NCI-H2029 treated with DMSO at 0.1 percent for 48 hours (cell line): ENCODE results near the gene TTBK2.
A peak's percentile ranks its signal among the peaks of the same experiment; 100 is the strongest.
"Not testable (repeated sequence)": the region's sequence is repeated elsewhere in the genome, so short reads cannot be mapped to it uniquely, and the experiment has no call there.

Experiments
- DNase-seq: peaks from one replicate; lab custom pipeline; 2025; lab: John Stamatoyannopoulos, UW

TTBK2 gene

DNA sequence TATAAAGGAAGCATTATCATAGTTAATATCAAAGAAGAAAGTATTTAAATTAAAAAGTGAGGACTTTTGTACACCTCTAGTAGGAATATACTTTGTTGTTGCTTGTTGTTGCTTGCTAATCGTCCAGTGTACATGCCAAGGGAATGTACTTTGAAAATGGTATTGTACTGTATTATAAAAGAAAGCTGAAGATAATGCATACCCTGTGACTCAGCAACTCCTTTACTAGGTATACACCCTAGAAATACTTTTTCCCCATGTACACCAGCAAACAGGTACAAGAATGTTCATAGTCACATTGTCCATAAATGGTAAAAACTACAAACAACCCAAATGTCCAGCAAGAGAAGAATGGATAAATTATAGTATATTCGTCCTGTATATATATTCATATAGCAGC lies 12.0 kb downstream of the TTBK2 start:
- no peak for DNase-seq

DNA sequence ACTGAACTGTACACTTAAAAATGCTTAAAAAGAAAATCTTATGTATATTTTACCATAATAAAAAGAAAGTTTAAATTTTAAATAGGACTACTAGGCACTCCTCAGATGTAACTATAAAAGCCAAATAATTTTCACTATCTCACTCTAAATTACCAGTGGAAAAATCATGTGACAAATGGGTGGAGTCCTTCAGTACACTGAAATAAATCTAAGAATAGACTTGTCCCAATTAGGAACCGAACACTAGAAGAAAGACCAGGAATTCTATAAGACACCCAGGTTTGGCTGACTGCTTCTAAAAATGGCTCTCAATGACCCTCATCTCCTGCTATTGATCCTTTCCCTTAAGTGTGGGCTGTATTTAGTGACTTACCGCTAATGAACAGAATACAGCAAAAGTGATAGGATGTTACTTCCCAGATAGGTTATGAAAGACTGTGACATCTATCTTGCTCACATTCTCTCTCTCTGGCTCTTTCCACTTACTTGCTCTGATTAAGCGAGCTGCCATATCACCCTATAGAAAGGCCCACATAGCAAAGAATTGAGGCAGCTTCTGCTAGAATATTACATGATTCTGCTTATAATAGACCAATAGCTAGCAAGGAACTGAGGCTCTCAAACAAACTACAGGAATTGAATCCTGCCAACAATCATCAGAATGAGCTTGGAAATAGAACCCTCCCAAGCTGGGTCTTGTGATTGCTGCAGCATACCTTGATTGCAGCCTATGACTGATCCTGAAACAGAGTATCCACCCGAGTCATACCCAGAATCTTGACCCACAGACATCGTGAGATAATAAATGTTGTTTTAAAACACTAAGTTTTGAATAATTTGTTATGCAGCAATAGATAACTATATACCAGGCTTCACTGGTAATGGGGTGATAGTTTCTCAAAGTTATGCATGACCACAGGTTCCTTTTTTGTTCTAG lies 16.9 kb downstream of the TTBK2 start:
- DNase-seq = no peak

DNA sequence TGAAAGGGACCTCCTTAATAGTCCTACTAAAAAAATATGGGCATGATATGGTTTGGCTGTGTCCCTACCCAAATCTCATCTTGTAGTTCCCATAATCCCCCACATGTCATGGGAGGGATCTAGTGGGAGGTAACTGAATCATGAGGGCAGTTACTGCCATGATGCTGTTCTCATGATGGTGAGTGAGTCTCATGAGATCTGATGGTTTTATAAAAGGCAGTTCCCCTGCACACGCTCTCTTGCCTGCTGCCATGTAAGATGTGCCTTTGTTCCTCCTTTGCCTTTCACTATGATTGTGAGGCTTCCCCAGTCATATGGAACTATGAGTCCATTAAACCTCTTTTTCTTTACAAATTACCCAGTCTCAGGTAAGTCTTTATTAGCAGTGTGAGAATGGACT lies 26.7 kb downstream of the TTBK2 start:
- not testable (repeated sequence) for DNase-seq

DNA sequence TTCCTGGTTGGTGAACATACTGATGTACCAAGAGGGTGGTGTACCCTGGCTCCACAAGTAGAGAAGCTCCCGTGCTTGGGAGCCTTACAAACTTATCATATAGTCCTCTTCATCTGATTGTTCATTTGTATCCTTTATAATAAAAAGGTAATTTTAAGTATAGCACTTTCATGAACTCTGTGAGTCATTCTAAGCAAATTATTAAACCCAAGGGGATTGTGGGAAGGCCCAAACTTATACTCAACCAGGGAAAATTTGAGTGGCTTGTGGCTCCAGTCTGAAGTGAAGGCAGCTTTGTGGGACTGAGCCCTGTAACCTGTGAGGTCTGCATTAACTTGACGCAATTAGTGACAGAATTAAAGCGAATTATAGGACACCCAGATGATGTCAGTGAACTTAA lies 29.0 kb downstream of the TTBK2 start:
- DNase-seq = no peak

DNA sequence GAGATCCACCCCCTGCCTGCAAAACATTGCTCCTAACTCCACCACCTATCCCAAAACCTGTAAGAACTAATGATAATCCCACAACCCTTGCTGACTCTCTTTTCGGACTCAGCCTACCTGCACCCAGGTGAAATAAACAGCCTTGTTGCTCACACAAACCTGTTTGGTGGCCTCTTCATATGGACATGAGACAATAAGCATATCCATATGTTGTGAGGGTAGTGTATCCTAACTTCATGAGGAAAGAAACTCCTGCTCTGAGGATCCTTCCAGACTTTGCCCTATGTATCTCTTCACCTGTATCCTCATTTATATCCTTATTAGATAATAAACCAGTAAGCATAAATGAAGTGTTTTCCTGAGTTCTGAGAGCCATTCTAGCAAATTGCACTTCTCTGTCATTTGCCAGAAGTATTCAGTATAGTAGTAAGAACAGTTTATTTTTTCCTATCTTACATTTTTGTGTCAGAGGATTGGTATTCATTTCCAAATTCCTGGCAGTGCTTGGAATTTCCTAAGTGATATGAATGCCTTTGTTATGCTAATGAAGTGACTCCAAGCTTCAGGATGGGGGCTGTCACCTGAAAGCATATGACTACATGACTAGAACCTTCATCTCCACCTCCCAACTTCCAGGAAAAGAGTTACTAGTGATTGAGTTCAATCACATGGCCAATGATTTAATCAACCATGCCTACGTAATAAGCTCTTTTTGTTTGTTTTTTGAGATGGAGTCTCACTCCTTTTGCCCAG lies 30.2 kb downstream of the TTBK2 start:
- DNase-seq = no peak

DNA sequence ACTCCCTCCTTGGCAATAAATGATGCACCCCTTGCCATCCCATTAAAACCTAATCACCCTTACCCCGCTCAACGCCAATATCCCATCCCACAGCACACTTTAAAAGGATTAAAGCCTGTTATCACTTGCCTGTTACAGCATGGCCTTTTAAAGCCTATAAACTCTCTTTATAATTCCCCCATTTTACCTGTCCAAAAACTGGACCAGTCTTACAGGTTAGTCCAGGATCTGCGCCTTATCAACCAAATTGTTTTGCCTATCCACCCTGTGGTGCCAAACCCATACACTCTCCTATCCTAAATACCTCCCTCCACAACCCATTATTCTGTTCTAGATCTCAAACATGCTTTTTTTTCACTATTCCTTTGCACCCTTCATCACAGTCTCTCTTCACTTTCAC lies 33.2 kb downstream of the TTBK2 start:
- DNase-seq = not testable (repeated sequence)

DNA sequence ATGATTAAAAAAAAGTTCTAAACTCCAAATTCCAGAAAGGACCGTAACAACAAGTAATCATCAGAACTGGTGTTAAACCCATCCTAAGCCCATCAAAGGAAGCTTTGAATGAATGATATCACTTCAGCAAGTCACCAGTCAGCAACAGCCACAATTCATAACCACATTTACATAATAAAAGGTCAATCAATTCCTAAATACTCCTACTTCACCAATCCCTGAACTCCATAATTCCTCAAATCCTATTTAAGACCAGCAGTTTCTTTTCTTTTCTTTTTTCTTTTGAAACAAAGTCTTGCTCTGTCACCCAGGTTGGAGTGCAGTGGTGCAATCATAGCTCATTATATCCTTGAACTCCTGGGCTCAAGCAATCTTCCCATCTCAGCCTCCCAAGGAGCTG lies 40.5 kb downstream of the TTBK2 start:
- no peak for DNase-seq

DNA sequence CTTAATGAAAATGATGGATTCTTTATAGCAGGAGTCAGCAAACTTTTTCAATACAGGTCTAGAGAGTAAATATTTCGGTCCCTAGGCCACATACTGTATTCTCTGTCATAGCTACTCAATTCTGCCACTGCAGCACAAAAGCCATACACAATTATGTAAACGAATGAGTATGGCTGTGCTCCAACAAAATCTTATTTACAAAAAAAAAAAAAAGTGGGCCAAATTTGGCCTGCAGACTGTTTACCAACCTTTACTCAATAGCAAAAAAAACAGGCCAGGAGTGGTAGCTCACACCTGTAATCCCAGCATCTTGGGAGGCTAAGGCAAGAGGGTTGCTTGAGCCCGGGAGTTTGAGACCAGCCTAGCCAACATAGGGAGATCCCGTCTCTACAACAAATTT lies 41.1 kb downstream of the TTBK2 start:
- peak; percentile 46 for DNase-seq

DNA sequence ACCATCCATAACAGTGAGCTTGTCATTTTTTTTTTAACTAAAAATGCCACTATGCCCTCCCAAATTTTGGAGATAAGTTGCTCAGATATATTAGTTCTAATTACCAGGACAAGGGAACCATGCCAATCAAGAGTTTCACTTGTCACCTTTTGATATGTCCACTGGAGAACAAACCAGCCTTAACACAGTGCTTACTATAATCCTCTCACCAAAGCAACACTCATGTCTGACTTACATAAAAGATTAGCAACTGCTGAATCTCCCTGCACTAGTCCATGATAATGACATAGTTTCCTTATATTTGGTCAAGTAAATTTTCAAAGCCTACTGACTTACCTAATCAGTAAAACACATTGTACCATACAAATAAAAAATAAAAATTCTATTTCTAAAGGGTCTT lies 44.4 kb downstream of the TTBK2 start:
- no peak for DNase-seq

DNA sequence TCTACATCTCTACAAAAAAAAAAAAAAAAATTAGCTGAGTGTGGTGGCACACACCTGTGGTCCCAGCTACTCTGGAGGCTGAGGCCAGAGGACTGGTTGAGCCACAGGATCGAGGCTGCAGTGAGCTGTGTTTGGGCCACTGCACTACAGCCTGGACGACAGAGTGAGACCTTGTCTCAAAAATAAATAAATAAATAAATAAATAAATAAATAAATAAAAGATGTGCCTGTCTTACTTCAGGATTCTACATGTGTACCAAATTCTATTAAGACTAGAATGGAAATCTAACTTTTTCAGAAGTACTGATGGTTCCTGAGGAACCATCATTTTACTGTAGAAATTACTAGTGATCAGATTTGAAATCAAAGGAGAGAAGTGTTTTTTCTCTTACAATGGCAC lies 51.9 kb downstream of the TTBK2 start:
- no peak for DNase-seq

DNA sequence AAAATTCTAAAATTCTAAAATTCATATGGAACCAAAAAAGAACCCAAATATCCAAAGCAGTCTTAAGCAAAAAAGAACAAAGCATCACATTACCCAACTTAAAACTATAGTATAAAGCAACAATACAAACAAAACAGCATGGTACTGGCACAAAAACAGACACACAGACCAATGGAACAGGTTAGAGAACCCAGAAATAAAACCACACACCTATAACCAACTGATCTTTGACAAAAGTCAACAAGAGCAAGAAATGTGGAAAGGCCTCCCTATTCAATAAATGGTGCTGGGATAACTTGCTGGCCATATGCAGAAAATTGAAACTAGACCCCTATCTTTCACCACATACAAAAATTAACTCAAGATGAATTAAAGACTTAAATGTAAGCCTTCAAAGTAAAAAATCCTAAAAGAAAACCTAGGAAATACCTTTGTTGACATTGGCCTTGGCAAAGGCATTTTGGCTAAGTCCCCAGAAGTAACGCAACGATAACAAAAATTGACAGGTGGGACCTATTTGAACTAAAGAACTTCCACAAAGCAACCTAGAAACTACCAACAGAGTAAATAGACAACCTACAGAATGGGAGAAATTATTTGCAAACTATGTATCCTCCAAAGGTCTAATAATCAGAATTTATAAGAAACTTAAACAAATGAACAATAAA lies 56.9 kb downstream of the TTBK2 start:
- DNase-seq = no peak

DNA sequence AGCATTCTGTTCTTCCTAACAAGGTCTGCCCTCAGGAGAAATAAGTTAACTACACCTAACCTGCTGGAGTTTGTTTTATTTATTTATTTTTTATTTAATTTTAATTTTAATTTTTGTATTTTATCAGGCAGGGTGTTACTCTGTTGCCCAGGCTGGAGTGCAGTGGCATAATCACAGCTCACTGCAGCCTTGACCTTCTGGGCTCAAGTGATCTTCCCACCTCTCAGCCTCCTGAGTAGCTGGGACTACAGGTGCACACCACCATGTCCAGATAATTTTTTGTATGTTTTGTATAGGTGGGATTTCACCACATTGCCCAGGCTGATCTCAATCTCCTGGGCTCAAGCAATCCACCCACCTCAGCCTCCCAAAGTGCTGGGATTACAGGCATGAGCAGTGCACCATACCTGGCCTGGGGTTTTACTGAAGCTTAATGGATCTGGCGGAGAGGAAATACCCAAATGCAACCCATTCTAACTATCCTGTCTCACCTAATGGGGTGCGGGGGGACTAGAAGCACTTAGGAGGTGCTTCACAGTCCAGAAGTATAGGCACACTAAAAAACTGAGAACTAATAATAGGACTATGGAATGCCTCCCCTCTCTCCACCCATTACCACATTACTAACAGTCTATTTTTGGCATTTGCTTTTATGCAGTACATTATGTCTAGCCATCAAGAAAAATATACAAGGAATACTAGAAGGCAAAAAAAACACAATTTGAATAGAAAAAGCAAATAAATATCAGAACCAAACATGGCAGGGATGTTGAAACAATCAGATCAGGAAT lies 61.4 kb downstream of the TTBK2 start:
- DNase-seq = no peak

DNA sequence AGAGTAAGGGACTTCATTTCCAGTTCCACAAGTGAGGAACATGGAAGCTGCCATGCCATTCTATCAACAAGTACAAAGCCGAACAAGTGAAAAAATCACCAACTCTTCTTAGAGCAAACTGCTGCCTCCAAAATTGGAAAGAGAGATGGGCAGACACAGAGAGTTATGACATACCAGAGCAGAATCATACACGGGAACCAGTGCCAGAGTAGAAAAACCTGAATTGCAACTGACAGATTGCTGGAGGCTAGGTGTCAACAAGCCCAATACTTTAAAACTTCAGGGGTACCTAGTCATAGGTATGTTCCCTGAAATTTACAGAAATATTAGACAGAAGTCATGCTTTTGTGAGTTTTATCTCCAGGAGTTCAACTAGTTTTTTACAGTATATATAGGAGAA lies 62.0 kb downstream of the TTBK2 start:
- DNase-seq = no peak

DNA sequence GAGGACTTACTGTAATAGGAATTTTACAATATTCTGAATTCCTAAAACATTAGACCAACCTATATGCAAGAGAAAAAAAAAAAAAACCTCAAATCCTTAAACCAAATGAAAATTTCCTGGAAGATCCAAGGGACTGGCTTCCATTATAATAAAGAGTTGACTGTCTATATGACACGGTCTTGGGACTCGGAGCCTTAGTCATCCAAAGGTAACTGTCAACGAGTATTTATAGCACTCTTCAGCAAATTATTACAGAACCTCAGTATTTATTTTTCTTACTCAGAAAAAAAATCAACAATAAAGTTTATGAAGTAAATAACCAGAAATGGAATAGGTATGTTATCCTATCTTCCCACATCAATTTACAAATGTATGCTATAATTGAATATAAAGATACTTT lies 66.0 kb downstream of the TTBK2 start:
- DNase-seq = no peak

DNA sequence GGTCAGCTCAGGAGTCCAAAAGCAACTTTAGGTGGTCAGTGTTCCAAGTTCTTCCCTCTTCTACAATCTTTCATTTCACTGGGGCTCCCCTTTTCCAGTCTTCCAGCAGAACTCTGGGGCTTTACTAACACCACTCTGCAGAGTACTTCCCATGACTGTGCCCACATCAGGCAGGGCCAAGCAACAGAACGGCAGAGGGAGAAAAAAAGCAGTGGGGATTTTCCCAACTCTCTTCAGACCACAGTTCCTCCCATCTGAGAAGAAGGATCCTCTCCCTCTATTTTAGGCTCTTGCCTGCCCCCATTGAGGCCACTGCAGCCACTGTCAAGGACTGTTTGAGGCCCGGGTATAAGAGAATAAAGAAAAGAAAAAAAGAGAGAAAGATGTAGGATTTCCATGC lies 70.7 kb downstream of the TTBK2 start:
- no peak for DNase-seq

DNA sequence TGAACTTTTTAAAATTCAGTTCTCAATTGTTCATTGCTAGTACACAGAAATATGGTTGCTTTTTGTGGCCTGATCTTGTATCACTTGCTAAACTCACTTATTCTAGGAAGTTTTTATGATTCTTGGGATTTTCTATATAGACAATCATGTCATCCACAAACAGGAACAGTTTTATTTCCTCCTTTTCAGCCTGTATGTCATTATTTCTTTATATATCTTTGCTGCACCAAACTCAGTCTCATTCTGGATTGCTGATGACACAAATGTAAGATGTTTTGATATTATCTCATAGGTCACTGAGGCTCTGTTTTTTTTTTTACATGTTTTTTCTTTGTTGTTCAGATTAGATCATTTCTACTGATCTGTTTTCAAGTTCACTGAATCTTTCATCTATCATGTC lies 71.7 kb downstream of the TTBK2 start:
- DNase-seq = no peak

DNA sequence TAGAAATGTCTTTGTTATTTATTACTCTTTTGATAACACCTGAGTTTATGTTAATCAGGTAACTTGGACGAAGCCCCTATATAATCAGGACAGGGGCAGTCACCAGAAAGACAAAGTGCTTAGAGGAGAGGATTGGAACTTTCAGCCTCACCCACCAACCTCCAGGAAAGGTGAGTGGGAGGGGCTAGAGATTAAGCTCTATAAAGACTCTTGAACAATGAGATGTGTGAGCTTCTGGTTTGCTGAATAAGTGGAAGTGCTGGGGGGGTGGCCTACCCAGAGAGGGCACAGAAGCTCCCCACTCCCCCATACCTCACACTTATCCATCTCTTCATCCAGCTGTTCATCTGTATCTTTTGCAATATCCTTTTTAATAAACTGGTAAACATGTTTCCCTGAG lies 73.9 kb downstream of the TTBK2 start:
- DNase-seq = no peak

DNA sequence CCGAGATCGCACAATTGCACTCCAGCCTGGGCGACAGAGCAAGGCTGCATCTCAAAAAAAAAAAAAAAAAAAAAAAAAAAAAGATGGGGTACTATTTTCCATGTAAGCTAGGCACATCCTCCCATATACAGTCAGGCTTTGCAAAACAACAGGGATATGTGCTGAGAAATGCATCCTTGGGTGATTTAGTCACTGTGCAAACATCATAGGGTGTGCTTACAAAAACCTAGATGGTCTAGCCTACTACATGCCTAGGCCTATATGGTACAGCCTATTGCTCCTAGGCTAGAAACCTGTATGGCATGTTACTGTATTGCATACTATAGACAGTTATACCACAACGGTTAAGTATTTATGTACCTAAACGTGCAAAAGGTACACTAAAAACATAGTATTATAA lies 75.0 kb downstream of the TTBK2 start:
- no peak for DNase-seq

DNA sequence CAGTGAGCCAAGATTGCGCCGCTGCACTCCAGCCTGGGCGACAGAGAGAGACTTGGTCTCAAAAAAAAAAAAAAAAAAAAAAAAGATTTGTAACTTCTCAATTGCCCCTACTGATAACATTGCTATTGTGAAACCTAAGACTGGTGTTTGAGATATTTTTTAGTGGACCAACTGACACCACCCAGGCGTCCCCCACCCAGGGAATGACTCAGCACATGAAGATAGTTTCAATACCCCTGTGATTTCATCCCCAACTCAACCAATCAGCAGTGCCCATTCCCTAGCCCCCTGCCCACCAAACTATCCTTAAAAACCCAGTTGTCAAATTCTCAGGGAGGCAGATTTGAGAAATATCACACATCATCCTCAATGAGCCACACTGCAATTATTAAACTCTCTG lies 76.9 kb downstream of the TTBK2 start:
- DNase-seq = no peak

DNA sequence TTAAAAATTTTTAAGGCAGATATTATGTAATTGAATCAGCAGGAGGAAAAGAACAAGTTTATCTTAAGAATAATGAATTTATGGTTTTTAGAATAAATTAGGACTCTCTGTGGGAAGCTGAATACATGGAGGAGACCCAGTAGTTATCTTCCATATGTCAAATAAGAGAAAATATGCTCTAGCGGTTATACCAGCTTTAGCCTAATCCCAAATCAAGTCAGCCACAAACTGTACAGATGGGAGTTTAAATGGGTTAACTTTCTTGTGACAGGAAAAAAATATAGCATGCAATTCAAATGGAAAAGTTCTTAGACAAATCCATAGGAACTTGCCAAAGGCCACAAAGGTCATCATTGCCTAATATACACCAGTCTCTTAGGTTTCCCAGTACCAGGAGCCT lies 84.3 kb downstream of the TTBK2 start:
- DNase-seq = no peak

DNA sequence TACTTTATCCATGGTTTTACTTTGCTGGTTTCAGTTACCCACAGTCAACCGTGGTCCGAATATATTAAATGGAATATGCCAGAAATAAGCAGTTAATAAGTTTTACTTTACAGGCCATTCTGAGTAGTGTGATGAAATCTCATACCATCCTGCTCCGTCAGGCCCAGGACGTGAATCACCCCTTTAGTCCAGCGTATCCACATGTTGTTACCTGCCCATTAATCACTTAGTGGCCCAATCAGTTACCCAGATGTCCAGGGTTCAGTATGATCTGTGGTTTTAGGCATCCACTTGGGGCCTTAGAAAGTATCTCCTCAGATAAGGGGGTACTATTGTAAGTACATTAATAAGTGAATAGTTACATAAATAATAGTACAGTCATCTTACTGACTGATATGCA lies 88.0 kb downstream of the TTBK2 start:
- DNase-seq = no peak

DNA sequence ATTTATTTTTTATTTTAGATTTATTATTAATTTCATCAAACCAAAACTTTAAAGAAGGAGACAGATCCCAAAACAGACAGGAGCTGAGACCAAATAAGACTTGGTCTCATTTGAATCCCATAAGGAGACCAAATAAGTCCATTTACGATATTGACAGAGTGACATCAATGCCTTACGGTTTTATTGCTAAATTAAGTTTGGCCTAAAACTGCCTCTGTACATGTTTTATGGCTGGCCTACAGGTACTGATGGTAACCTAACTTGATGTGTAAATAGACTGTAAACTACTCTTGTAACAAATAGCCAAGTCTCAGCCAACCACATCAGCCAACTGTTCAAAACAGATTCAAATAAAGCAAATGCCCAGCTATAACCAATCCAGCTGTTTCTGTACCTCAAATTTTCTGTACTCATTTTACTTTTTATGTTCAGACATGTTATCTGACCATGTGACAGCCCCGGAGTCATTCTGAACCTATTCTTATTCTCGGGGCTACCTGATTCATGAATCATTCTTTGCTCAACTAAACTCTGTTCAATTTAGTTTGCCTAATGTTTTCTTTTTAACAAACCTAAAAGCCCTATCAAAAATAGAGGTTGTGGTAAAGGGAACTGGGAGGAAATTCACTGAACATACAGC lies 94.2 kb downstream of the TTBK2 start:
- no peak for DNase-seq
